ENCODE measurements around the gene CHCT1.
"Not testable (repeated sequence)": the region's sequence is repeated elsewhere in the genome, so short reads cannot be mapped to it uniquely, and the experiment has no call there.

- TF ChIP-seq CTCF (optimal IDR thresholded peaks at IDR 0.05 in 1 of 3, IDR thresholded peaks at IDR 0.05 in 1 of 3, conservative IDR thresholded peaks at IDR 0.05 in 1 of 3; ENCODE audit: extremely low read depth in 1 of 3, insufficient read depth in 2 of 3, low read length in 3 of 3); EZH2 (IDR thresholded peaks at IDR 0.05; ENCODE audit: low read length): not testable (repeated sequence)
Observed at GRCh38 chr17:60419875-60420274, 2.4 kb upstream of the CHCT1 start.

All from keratinocyte (primary cell).